Stimulated activated CD8-positive, alpha-beta memory T cell treated with anti-CD3 and anti-CD28 coated beads, Interleukin-15, amount 100 ng/mL, for 1 hour (primary cell): ENCODE data around the gene MAP6D1.

Experiments used
- DNase-seq: peaks from one replicate; pipeline ENCODE4 v3.0.0-alpha.2; 2020; ENCODE audit warnings: low read depth

The MAP6D1 gene

GRCh38 chr3:183823963-183824362, 1.4 kb downstream of the MAP6D1 start:
- DNase-seq: no peak

GRCh38 chr3:183822631-183823030, 2.7 kb downstream of the MAP6D1 start:
- DNase-seq: no peak

- no peak for DNase-seq
These were observed 5.5 kb downstream of the MAP6D1 start for GRCh38 chr3:183819831-183820230.

- DNase-seq: no peak
These were observed 6.4 kb downstream of the MAP6D1 start for GRCh38 chr3:183818706-183819624.

GRCh38 chr3:183818041-183818620, 7.2 kb downstream of the MAP6D1 start:
- no peak for DNase-seq

- no peak for DNase-seq
These were observed 7.7 kb downstream of the MAP6D1 start for GRCh38 chr3:183817639-183818038.

- no peak for DNase-seq
These were observed 8.5 kb downstream of the MAP6D1 start for GRCh38 chr3:183816681-183817510.

GRCh38 chr3:183815951-183816475, 9.4 kb downstream of the MAP6D1 start:
- DNase-seq: no peak

- DNase-seq: no peak
These were observed 9.8 kb downstream of the MAP6D1 start for GRCh38 chr3:183815563-183815940.

GRCh38 chr3:183814240-183814639, 11.1 kb downstream of the MAP6D1 start:
- DNase-seq: no peak

GRCh38 chr3:183812761-183813445, 12.5 kb downstream of the MAP6D1 start:
- DNase-seq: no peak

- no peak for DNase-seq
These were observed 13.7 kb downstream of the MAP6D1 start for GRCh38 chr3:183811638-183812037.

GRCh38 chr3:183810643-183811594, 14.5 kb downstream of the MAP6D1 start:
- DNase-seq: no peak

GRCh38 chr3:183809270-183809669, 16.1 kb downstream of the MAP6D1 start:
- no peak for DNase-seq

GRCh38 chr3:183808355-183808754, 17.0 kb downstream of the MAP6D1 start:
- DNase-seq: no peak

- no peak for DNase-seq
These were observed 17.5 kb downstream of the MAP6D1 start for GRCh38 chr3:183807881-183808280.

GRCh38 chr3:183807209-183807728, 18.1 kb downstream of the MAP6D1 start:
- no peak for DNase-seq

- DNase-seq: no peak
These were observed 22.4 kb downstream of the MAP6D1 start for GRCh38 chr3:183802989-183803388.

GRCh38 chr3:183801601-183802000, 23.8 kb downstream of the MAP6D1 start:
- DNase-seq: no peak

GRCh38 chr3:183800243-183800863, 25.0 kb downstream of the MAP6D1 start:
- no peak for DNase-seq
